Fibroblast of pulmonary artery (primary cell): ENCODE results near the gene UBR2.

Source experiments
- DNase-seq: peaks from one replicate; pipeline ENCODE4 v3.0.0-alpha.2; 2010; ENCODE audit warnings: low read depth
- H3K4me3 ChIP-seq: replicated peaks from 2 replicates; pipeline ENCODE4 v1.5.1; 2011; ENCODE audit warnings: low read depth, mild to moderate bottlenecking, control low read depth, low read length, moderate library complexity
- TF ChIP-seq, protein P1 (sequence below): IDR thresholded peaks from 2 replicates; pipeline ENCODE4 v1.5.1; 2011; ENCODE audit warnings: mild to moderate bottlenecking, control low read depth, low read length, inconsistent platforms; ENCODE audit errors: missing control alignments

The UBR2 gene

DNA sequence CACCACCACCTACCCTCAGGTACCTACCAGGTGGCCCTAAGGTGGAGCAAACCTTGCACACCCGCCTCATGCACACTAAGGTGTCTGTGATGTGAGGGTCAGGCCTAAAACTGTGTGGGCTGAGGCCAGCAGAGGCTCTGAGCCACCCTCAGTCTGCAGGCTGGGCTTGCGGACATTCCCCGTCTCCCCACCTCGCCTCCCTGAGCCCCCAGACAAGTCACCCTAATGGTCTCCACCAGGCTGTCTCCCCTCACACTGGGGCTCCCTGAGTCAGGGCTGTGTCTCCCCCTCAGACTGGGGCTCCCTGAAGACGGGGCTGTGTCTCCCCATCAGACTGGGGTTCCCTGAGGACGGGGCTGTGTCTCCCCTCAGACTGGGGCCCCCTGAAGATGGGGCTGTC lies 146.0 kb downstream of the UBR2 start:
- no peak overlapping the region for H3K4me3 ChIP-seq
- TF ChIP-seq, protein P1, sequence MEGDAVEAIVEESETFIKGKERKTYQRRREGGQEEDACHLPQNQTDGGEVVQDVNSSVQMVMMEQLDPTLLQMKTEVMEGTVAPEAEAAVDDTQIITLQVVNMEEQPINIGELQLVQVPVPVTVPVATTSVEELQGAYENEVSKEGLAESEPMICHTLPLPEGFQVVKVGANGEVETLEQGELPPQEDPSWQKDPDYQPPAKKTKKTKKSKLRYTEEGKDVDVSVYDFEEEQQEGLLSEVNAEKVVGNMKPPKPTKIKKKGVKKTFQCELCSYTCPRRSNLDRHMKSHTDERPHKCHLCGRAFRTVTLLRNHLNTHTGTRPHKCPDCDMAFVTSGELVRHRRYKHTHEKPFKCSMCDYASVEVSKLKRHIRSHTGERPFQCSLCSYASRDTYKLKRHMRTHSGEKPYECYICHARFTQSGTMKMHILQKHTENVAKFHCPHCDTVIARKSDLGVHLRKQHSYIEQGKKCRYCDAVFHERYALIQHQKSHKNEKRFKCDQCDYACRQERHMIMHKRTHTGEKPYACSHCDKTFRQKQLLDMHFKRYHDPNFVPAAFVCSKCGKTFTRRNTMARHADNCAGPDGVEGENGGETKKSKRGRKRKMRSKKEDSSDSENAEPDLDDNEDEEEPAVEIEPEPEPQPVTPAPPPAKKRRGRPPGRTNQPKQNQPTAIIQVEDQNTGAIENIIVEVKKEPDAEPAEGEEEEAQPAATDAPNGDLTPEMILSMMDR = no peak
- DNase-seq = no peak

DNA sequence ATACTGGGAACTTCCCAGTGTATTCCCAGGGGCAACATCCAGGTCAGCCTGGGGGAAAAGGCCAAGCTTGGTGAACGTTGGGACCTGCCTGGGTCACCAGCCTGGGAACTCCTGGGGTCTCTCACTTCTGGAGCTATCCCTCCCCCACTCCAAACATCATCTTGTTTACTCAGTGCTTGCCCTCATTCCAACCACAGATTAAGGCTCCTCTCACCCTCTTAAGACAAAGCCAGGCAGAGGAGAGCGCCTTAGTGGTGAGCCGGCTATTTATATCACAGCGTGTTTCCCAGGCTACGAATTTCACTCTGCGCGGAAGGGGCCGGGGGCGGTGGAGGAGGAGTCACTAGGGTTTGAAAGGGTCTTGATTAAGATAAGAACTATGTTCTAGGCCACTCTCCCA lies 146.5 kb downstream of the UBR2 start:
- peak; percentile 53 for DNase-seq
- no peak overlapping the region for H3K4me3 ChIP-seq

DNA sequence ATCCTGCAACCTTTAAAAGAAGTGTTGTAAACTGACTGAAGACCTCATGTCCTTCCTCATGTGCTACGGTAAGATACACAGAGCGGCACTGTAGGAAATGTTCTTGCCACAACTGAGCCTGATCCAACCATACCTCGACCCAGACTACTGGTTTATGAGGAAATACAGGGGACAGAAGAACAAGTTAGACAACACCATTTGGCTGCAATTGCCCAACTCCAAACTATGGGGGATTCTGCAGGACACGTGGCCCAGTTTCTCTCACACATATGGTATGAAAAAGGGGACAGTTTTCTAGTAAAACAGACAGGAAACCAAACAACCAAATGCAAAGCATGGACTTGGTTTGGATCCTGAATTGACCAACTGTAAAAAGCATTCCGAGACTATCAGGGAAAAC lies 148.1 kb downstream of the UBR2 start:
- no peak for DNase-seq
- TF ChIP-seq, protein P1 = no peak
- no peak overlapping the region for H3K4me3 ChIP-seq

More for the DNA sequence above, 146.5 kb downstream of the UBR2 start:
- TF ChIP-seq, protein P1 = no peak

DNA sequence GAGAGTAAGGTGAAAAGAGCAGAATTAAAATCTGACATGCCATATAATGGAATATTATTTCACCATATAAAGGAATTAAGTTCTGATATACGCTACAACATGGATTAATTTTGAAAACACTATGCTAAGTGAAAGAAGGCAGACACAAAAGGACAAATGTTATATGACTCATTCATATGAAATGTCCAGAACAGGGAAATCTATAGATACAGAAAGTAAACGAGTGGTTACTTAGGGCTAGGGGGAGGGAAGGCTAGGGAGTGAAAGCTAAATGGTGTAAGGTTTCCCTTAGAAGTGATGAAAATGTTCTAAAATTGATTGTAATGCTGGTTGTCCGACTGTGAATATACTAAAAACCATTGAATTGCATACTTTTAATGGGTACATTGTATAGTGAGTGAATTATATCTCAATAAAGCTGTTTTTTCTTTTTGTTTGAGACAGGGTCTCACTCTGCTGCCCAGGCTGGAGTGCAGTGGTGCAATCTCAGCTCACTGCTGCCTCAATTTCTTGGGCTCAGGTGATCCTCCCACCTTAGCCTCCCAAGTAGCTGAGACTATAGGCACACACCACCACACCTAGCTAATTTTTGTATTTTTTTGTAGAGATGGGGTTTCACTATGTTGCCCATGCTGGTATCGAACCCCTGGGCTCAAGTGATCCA lies 150.4 kb downstream of the UBR2 start:
- TF ChIP-seq, protein P1 = no peak

DNA sequence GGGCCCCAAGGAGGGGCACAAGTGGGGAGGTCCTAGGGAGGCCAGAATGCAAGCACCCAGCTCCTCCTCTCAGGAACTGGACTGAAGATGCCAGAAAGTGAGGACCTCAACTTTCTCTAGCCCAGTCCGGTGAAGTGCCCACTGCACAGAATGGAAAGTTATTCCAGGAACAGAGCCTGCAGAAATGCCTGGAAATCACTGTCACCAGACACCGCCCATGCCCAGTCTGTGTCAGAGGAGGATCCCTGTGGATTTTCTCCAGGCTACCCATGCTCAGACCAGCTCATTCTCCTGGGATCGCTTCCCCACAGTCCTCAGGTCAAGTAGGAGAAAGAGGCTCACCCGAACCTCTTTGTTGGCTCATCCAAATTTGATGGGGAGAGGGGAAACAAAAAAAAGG lies 152.0 kb downstream of the UBR2 start:
- TF ChIP-seq, protein P1 = no peak
- DNase-seq = no peak
- H3K4me3 ChIP-seq = no peak overlapping the region

More for the DNA sequence above, 150.4 kb downstream of the UBR2 start:
- DNase-seq = peak; percentile 75
- H3K4me3 ChIP-seq = no peak overlapping the region

DNA sequence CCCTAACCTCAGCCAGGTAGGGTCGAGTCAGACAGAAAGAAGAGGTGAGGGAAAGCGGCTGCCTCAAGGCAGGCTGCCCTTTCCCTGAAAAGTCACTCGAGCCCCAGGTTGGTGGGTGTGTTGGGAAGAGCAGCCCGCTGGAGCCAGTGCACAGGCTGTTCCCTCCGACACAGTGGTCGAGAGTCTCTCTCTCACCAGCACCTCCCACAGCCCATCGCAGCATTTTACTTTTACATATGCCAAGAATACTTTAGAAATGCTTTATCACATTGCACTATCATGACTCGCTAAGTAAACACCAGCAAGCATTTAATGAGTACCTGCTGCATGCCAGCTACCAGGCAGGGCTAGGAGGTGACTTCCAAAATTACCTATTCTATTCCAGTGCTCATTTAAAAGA lies 156.9 kb downstream of the UBR2 start:
- no peak overlapping the region for H3K4me3 ChIP-seq
- peak; percentile 42 for DNase-seq
- TF ChIP-seq, protein P1 = no peak

DNA sequence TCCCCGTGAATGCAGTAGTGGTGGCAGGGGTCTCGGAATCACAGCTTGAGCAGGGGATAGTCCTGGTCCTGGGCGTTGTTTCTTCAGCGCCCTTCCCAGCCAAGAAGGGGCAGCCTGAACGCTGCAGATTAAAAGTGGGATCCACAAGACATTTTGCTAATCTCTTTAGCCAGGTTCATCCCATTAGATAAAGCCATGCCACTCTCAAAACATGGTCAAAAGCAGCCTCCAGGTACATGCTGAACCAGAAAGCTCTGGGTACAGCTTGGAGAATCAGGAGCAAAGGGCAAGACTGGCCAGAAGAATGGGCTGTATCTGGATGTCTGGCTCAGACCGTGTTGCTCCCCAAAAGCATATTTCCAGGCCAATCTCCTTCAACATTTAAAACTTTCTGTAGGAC lies 158.7 kb downstream of the UBR2 start, which contains the start of gene PRPH2:
Gene PRPH2, minus strand, starts transcription at position 101 of the 400 bp plus-strand sequence. CDS start 263 bp downstream, outside the sequence.
- no peak within 1 kb of the TSS for H3K4me3 ChIP-seq
- TF ChIP-seq, protein P1 = no peak

More for the DNA sequence above, 158.7 kb downstream of the UBR2 start, which contains the start of gene PRPH2:
- no peak for DNase-seq
